ENCODE measurements around the gene DOLPP1. TPM values are rescaled to one million over a fixed set of nuclear protein-coding genes. Genes with fewer than 3 reads are reported as not detected.

DOLPP1 gene
- total RNA-seq, 1 donor from 2014 or later: 9.5 TPM

GRCh38 chr9:129077236-129077635, 3.7 kb upstream of the DOLPP1 start:
- peaks cover 15% of the 10 kb centered on the region for H3K4me1 ChIP-seq
- H3K36me3 ChIP-seq: no peaks in the 10 kb centered on the region
- DNase-seq (no peak), ATAC-seq (no peak)
- intact Hi-C loops (cut with DNase I): no loop called here
- no peak overlapping the region for H3K27ac ChIP-seq
- H3K27me3 ChIP-seq (ENCODE audit: low read depth): no peaks in the 10 kb centered on the region
- H3K4me3 ChIP-seq: no peak overlapping the region
- H3K9me3 ChIP-seq: no peaks in the 10 kb centered on the region
- no peak for TF ChIP-seq CTCF (IDR thresholded peaks at IDR 0.05)

GRCh38 chr9:129078691-129079503, 2.0 kb upstream of the DOLPP1 start:
- peaks cover 19% of the 10 kb centered on the region for H3K4me1 ChIP-seq
- no peak overlapping the region for H3K4me3 ChIP-seq
- TF ChIP-seq CTCF (IDR thresholded peaks at IDR 0.05): no peak
- no peaks in the 10 kb centered on the region for H3K27me3 ChIP-seq (ENCODE audit: low read depth)
- intact Hi-C loops (cut with DNase I): no loop called here
- DNase-seq: no peak
- no peak overlapping the region for H3K27ac ChIP-seq
- ATAC-seq: no peak
- H3K9me3 ChIP-seq: no peaks in the 10 kb centered on the region
- no peaks in the 10 kb centered on the region for H3K36me3 ChIP-seq

GRCh38 chr9:129079829-129080228, 1.1 kb upstream of the DOLPP1 start:
- TF ChIP-seq CTCF (IDR thresholded peaks at IDR 0.05): no peak
- Histone ChIP-seq H3K4me3 (peak overlapping the region; percentile 97), H3K9me3 (no peaks in the 10 kb centered on the region), H3K27ac (peak overlapping the region; percentile 84), H3K4me1 (peaks cover 19% of the 10 kb centered on the region), H3K36me3 (peaks cover under 1% of the 10 kb centered on the region), H3K27me3 (ENCODE audit: low read depth) (no peaks in the 10 kb centered on the region)
- intact Hi-C loops (cut with DNase I): no loop called here
- no peak for ATAC-seq
- DNase-seq: no peak

- intact Hi-C loops (cut with DNase I): no loop called here
- H3K27ac ChIP-seq: peak overlapping the region; percentile 84
Observed at GRCh38 chr9:129080298-129080600, 662 bp upstream of the DOLPP1 start.

GRCh38 chr9:129081388-129081904, 535 bp downstream of the DOLPP1 start:
- peaks cover 17% of the 10 kb centered on the region for H3K36me3 ChIP-seq
- H3K4me3 ChIP-seq: peak overlapping the region; percentile 97
- intact Hi-C loops (cut with DNase I): no loop called here
- H3K27ac ChIP-seq: peak overlapping the region; percentile 84
- no peak for TF ChIP-seq CTCF (IDR thresholded peaks at IDR 0.05)
- peak; percentile 66 for DNase-seq
- H3K9me3 ChIP-seq: no peaks in the 10 kb centered on the region
- no peaks in the 10 kb centered on the region for H3K27me3 ChIP-seq (ENCODE audit: low read depth)
- peak; percentile 1 to 4 for ATAC-seq
- peaks cover 19% of the 10 kb centered on the region for H3K4me1 ChIP-seq

More at GRCh38 chr9:129080298-129080600, 662 bp upstream of the DOLPP1 start:
- Histone ChIP-seq H3K27me3 (ENCODE audit: low read depth) (no peaks in the 10 kb centered on the region), H3K4me1 (peaks cover 19% of the 10 kb centered on the region), H3K36me3 (peaks cover 5% of the 10 kb centered on the region), H3K4me3 (peak overlapping the region; percentile 97), H3K9me3 (no peaks in the 10 kb centered on the region)
- TF ChIP-seq CTCF (IDR thresholded peaks at IDR 0.05): no peak
- ATAC-seq (no peak), DNase-seq (no peak)
